RWPE2 (cell line): ENCODE results near the gene KHDRBS2.
A peak's percentile ranks its signal among the peaks of the same experiment; 100 is the strongest.
"Not testable (repeated sequence)": the region's sequence is repeated elsewhere in the genome, so short reads cannot be mapped to it uniquely, and the experiment has no call there.

ENCODE experiments used
- ATAC-seq: fragments of 200-7000 bp; cut with Tn5 transposase; 3 replicates; pipeline ENCODE4 v1.9.1; 2021; ENCODE audit warnings: low read depth
- DNase-seq: peaks from one replicate; pipeline ENCODE4 v3.0.0-alpha.2; 2020; ENCODE audit warnings: low spot score
- H3K27ac ChIP-seq: fragments of 450-650 bp; 2 replicates; pipeline ENCODE4 v1.5.1; 2017; ENCODE audit warnings: mild to moderate bottlenecking; ENCODE audit not compliant: poor library complexity, severe bottlenecking
- H3K27me3 ChIP-seq: fragments of 250-450 bp; sonication (Bioruptor Pico); 2 replicates; pipeline ENCODE4 v1.5.1; 2021; ENCODE audit warnings: mild to moderate bottlenecking, moderate library complexity; ENCODE audit not compliant: insufficient read depth, poor library complexity, severe bottlenecking
- H3K36me3 ChIP-seq: fragments of 250-450 bp; sonication (Bioruptor Pico); 2 replicates; pipeline ENCODE4 v1.5.1; 2020; ENCODE audit warnings: low read depth, mild to moderate bottlenecking, moderate library complexity
- H3K4me1 ChIP-seq: fragments of 250-450 bp; sonication (Bioruptor Pico); 2 replicates; pipeline ENCODE4 v1.5.1; 2021; ENCODE audit warnings: mild to moderate bottlenecking, moderate library complexity; ENCODE audit not compliant: insufficient read depth, poor library complexity, severe bottlenecking
- H3K4me3 ChIP-seq: fragments of 250-450 bp; sonication (Bioruptor Pico); 2 replicates; pipeline ENCODE4 v1.5.1; 2021; ENCODE audit warnings: mild to moderate bottlenecking, moderate library complexity; ENCODE audit not compliant: severe bottlenecking
- H3K9me3 ChIP-seq: fragments of 250-450 bp; sonication (Bioruptor Pico); 2 replicates; pipeline ENCODE4 v1.5.1; 2021; ENCODE audit warnings: mild to moderate bottlenecking, moderate library complexity; ENCODE audit not compliant: severe bottlenecking
- TF ChIP-seq, protein P1 (sequence below): fragments of 450-650 bp; IDR thresholded peaks from one replicate; pipeline ENCODE4 v1.5.1; 2017; ENCODE audit warnings: mild to moderate bottlenecking, moderate library complexity; ENCODE audit not compliant: poor library complexity, severe bottlenecking

Gene KHDRBS2

DNA sequence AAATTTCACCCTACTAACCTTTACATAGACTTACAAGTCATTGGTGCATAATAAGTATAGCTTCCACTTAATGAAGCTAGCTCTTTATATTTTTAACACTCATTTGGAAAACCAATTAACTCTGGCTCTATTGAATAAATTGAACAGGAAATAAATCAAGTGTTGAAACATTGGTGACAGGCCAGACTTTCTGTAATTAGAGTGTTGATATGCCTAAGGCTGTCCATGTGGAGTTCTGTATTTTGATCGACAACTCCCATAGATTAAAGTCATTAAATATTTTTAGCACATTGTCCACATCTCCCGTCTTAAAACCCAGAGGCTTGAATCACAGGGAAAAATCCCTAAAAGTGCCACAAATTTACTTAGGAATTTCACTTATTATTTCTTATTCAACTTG lies 468.3 kb downstream of the KHDRBS2 start:
- no peaks in the 10 kb centered on the region for H3K27me3 ChIP-seq
- H3K36me3 ChIP-seq: no peaks in the 10 kb centered on the region
- no peak overlapping the region for H3K4me3 ChIP-seq
- TF ChIP-seq, protein P1, sequence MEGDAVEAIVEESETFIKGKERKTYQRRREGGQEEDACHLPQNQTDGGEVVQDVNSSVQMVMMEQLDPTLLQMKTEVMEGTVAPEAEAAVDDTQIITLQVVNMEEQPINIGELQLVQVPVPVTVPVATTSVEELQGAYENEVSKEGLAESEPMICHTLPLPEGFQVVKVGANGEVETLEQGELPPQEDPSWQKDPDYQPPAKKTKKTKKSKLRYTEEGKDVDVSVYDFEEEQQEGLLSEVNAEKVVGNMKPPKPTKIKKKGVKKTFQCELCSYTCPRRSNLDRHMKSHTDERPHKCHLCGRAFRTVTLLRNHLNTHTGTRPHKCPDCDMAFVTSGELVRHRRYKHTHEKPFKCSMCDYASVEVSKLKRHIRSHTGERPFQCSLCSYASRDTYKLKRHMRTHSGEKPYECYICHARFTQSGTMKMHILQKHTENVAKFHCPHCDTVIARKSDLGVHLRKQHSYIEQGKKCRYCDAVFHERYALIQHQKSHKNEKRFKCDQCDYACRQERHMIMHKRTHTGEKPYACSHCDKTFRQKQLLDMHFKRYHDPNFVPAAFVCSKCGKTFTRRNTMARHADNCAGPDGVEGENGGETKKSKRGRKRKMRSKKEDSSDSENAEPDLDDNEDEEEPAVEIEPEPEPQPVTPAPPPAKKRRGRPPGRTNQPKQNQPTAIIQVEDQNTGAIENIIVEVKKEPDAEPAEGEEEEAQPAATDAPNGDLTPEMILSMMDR: no peak
- H3K4me1 ChIP-seq: no peaks in the 10 kb centered on the region
- DNase-seq (no peak), ATAC-seq (no peak)
- H3K9me3 ChIP-seq: no peaks in the 10 kb centered on the region
- H3K27ac ChIP-seq: no peak overlapping the region

- Histone ChIP-seq H3K36me3 (no peaks in the 10 kb centered on the region), H3K9me3 (no peaks in the 10 kb centered on the region), H3K27me3 (no peaks in the 10 kb centered on the region), H3K4me1 (no peaks in the 10 kb centered on the region), H3K4me3 (no peak overlapping the region), H3K27ac (no peak overlapping the region)
- DNase-seq: no peak
- no peak for ATAC-seq
- TF ChIP-seq, protein P1: no peak
Measured at GRCh38 chr6:61810047-61810446, 476.0 kb downstream of the KHDRBS2 start.

GRCh38 chr6:61809004-61809595 lies 476.9 kb downstream of the KHDRBS2 start:
- no peak overlapping the region for H3K27ac ChIP-seq
- H3K4me1 ChIP-seq: no peaks in the 10 kb centered on the region
- DNase-seq (no peak), ATAC-seq (peak; percentile 65)
- H3K4me3 ChIP-seq: no peak overlapping the region
- no peaks in the 10 kb centered on the region for H3K9me3 ChIP-seq
- TF ChIP-seq, protein P1: peak; percentile 77
- no peaks in the 10 kb centered on the region for H3K27me3 ChIP-seq
- no peaks in the 10 kb centered on the region for H3K36me3 ChIP-seq

DNA sequence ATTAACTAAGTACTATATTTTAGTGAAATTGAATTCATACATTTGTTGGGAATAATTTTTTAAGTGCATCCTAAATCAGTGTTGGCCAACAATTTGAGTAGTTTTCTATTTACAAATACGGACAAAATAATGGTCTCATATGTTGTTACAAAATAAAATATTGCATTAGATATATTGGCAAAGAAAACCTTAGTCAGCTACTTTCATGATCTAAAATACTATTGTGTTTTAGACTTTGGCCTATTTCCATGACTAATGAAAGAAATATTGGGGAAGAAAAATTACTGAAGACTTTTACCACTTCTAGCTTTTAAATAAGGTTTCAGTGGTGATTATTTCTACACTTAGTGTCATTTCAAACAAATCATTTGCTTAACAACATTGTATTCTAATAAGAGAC lies 498.0 kb downstream of the KHDRBS2 start:
- TF ChIP-seq, protein P1: no peak
- no peak for ATAC-seq
- DNase-seq: no peak

DNA sequence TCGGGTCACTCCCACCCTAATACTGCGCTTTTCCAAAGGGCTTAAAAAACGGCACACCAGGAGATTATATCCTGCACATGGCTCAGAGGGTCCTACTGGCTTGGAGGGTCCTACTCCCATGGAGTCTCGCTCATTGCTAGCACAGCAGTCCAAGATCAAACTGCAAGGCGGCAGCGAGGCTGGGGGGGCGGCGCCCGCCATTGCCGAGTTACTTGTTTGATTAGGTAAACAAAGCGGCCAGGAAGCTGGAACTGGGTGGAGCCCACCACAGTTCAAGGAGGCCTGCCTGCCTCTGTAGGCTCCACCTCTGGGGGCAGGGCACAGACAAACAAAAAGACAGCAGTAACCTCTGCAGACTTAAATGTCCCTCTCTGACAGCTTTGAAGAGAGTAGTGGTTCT lies 516.6 kb downstream of the KHDRBS2 start:
- not testable (repeated sequence) for H3K4me1 ChIP-seq, H3K36me3 ChIP-seq, H3K27me3 ChIP-seq, H3K4me3 ChIP-seq, H3K9me3 ChIP-seq, DNase-seq, ATAC-seq, H3K27ac ChIP-seq

More for the DNA sequence above, 498.0 kb downstream of the KHDRBS2 start:
- Histone ChIP-seq H3K4me3 (no peak overlapping the region), H3K27me3 (peaks cover 6% of the 10 kb centered on the region), H3K4me1 (no peaks in the 10 kb centered on the region), H3K9me3 (no peaks in the 10 kb centered on the region), H3K36me3 (no peaks in the 10 kb centered on the region), H3K27ac (no peak overlapping the region)
